Stimulated activated CD4-positive, alpha-beta T cell treated with anti-CD3 and anti-CD28 coated beads, Interleukin-15, amount 100 ng/mL, for 48 hours (primary cell): ENCODE data around the gene MEOX1.
"Not testable (repeated sequence)": the region's sequence is repeated elsewhere in the genome, so short reads cannot be mapped to it uniquely, and the experiment has no call there.

ENCODE experiments used
- DNase-seq, 2 donors: peaks; one replicate each; pipeline ENCODE4 v3.0.0-alpha.2; 2020; ENCODE audit warnings: low read depth in 2 of 2

MEOX1 gene

GRCh38 chr17:43661699-43662412 lies at the start of gene MEOX1:
Gene MEOX1 (minus strand): TSS chr17:43661922. CDS start chr17:43661534, 388 bp downstream.
- peak; percentile 26 to 33 for DNase-seq

- DNase-seq, result no peak
Observed at GRCh38 chr17:43710101-43710500, 48.4 kb upstream of the MEOX1 start.

GRCh38 chr17:43709210-43709609 lies 47.5 kb upstream of the MEOX1 start:
- DNase-seq, result no peak

- no peak for DNase-seq
Observed at GRCh38 chr17:43707184-43707583, 45.5 kb upstream of the MEOX1 start.

GRCh38 chr17:43706235-43706634 lies 44.5 kb upstream of the MEOX1 start:
- DNase-seq, result no peak

- no peak for DNase-seq
Observed at GRCh38 chr17:43703630-43704029, 41.9 kb upstream of the MEOX1 start.

- DNase-seq, result no peak
Observed at GRCh38 chr17:43702637-43703036, 40.9 kb upstream of the MEOX1 start.

- DNase-seq, result peak; percentile 38 to 39
Observed at GRCh38 chr17:43701318-43701743, 39.6 kb upstream of the MEOX1 start.

GRCh38 chr17:43699438-43699756 lies 37.7 kb upstream of the MEOX1 start:
- DNase-seq, result no peak

- no peak for DNase-seq
Observed at GRCh38 chr17:43698678-43699437, 37.1 kb upstream of the MEOX1 start.

GRCh38 chr17:43697937-43698336 lies 36.2 kb upstream of the MEOX1 start:
- DNase-seq, result no peak

GRCh38 chr17:43696891-43697290 lies 35.2 kb upstream of the MEOX1 start:
- no peak for DNase-seq

GRCh38 chr17:43695970-43696865 lies 34.5 kb upstream of the MEOX1 start:
- no peak for DNase-seq

GRCh38 chr17:43694081-43694870 lies 32.6 kb upstream of the MEOX1 start:
- DNase-seq, result peak; percentile 50 to 65

GRCh38 chr17:43691317-43691693 lies 29.6 kb upstream of the MEOX1 start:
- no peak for DNase-seq

GRCh38 chr17:43690624-43691316 lies 29.0 kb upstream of the MEOX1 start:
- no peak for DNase-seq

GRCh38 chr17:43689814-43690213 lies 28.1 kb upstream of the MEOX1 start:
- DNase-seq, result no peak

GRCh38 chr17:43689131-43689530 lies 27.4 kb upstream of the MEOX1 start:
- no peak for DNase-seq

GRCh38 chr17:43686957-43687356 lies 25.2 kb upstream of the MEOX1 start:
- not testable (repeated sequence) for DNase-seq

- DNase-seq, result no peak
Observed at GRCh38 chr17:43683928-43684653, 22.4 kb upstream of the MEOX1 start.
